Lung (tissue), 12 donors: Measurements from ENCODE around the gene RTP5. TPM values are rescaled to one million over a fixed set of nuclear protein-coding genes. Genes with fewer than 3 reads are reported as not detected.

Experiments
- ATAC-seq: fragments of 200-7000 bp; cut with Tn5 transposase; one replicate; pipeline ENCODE4 v1.9.1; 2020; ENCODE audit warnings: moderate number of reproducible peaks; ENCODE audit not compliant: insufficient read depth, low FRiP score
- DNase-seq, 3 donors: peaks; one replicate each; pipeline ENCODE4 v3.0.0-alpha.2; 2013 to 2017
- H3K27ac ChIP-seq, 2 donors: one replicate each; pipeline ENCODE4 v1.5.1; 2013; ENCODE audit warnings: mild to moderate bottlenecking in 2 of 2, moderate library complexity in 2 of 2, control low read depth in 1 of 2, inconsistent platforms in 1 of 2, low read depth in 1 of 2, low read length in 1 of 2
- H3K27me3 ChIP-seq, 3 donors: one replicate each; pipeline ENCODE4 v1.5.1; 2013; ENCODE audit warnings: low read length in 2 of 3; ENCODE audit not compliant: control insufficient read depth in 3 of 3, insufficient read depth in 3 of 3
- H3K36me3 ChIP-seq, 4 donors: one replicate each; pipeline ENCODE4 v1.5.1; 2013; ENCODE audit warnings: low read length in 4 of 4, mild to moderate bottlenecking in 1 of 4, moderate library complexity in 1 of 4; ENCODE audit not compliant: control insufficient read depth in 4 of 4, insufficient read depth in 4 of 4
- H3K4me1 ChIP-seq, 5 donors: one replicate each; pipeline ENCODE4 v1.5.1; 2013; ENCODE audit warnings: low read length in 5 of 5, mild to moderate bottlenecking in 2 of 5, moderate library complexity in 1 of 5; ENCODE audit not compliant: control insufficient read depth in 5 of 5, insufficient read depth in 5 of 5
- H3K4me3 ChIP-seq: one replicate; pipeline ENCODE4 v1.5.1; 2013; ENCODE audit warnings: mild to moderate bottlenecking, control low read depth, moderate library complexity
- H3K9ac ChIP-seq, 2 donors: one replicate each; pipeline ENCODE4 v1.5.1; 2013; ENCODE audit warnings: low read length in 2 of 2, control low read depth in 1 of 2; ENCODE audit not compliant: insufficient read depth in 1 of 2
- H3K9me3 ChIP-seq, 4 donors: one replicate each; pipeline ENCODE4 v1.5.1; 2013; ENCODE audit warnings: low read length in 3 of 4, mild to moderate bottlenecking in 1 of 4, moderate library complexity in 1 of 4; ENCODE audit not compliant: control insufficient read depth in 4 of 4, insufficient read depth in 3 of 4
- CTCF ChIP-seq: IDR thresholded peaks from 2 replicates; pipeline ENCODE4 v1.5.1; 2012; ENCODE audit warnings: mild to moderate bottlenecking; ENCODE audit errors: control extremely low read depth, extremely low read depth
- WGBS, 2 donors: extraction: QIAGEN DNeasy Blood & Tissue Kit; methylation state at CpG; one replicate each; pipeline ENCODE4 v1.1.7; 2013; 5-methylcytosine and 5-hydroxymethylcytosine counted together
- polyA plus RNA-seq, 2 donors: library from polyadenylated mRNA; stranded (reverse); fragments of 200-250 nt; gene quantifications; one replicate each; pipeline ENCODE4 v1.2.1, GENCODE V29; 2013
- total RNA-seq, 2 donors: library from RNA; depleted of rRNA in 1 of 2; stranded (reverse); fragments of >200 nt in 1 of 2; gene quantifications; one replicate each; pipeline ENCODE4 v1.2.1, GENCODE V29; 2014 to 2021
- donor health status: control.
- donor health status: control.
- donor health status: Bipolar disorder and iron deficiency.
- donor health status: healthy.
- donor health status: DM: yes; HTN: yes; CAD: no.

Gene RTP5
- total and polyA plus RNA-seq, 4 donors = 0.08 to 0.13 (median 0.09) TPM; not detected in 1

DNA sequence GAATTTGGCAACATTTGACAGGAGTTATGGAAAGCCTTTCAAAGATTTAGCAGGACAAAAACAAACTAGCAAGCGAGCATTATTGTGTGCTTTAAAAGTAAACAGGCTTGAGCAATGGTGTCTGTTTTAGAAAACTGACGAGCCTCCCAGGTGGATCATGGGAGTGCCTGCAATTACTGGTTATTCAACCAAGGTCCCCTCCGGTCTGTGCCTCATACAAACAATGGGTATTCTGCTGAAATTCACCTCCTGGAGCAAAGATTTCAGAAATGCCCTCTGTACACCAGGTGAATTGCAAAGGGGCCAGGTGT lies 22.4 kb downstream of the RTP5 start:
- H3K9ac ChIP-seq = no peak overlapping the region
- no peaks in the 10 kb centered on the region for H3K27me3 ChIP-seq
- no peaks in the 10 kb centered on the region for H3K36me3 ChIP-seq
- H3K4me1 ChIP-seq = peaks cover 0 to 7% (median 0%) of the 10 kb centered on the region in 5 donors
- WGBS, 2 donors = 84 to 88% methylated on average over 3 of the region's 3 CpGs
- peaks cover 0 to 2% (median 0%) of the 10 kb centered on the region in 4 donors for H3K9me3 ChIP-seq
- ATAC-seq (no peak), DNase-seq (no peak)
- H3K27ac ChIP-seq = no peak overlapping the region
- no peak for TF ChIP-seq CTCF
- H3K4me3 ChIP-seq = no peak overlapping the region

DNA sequence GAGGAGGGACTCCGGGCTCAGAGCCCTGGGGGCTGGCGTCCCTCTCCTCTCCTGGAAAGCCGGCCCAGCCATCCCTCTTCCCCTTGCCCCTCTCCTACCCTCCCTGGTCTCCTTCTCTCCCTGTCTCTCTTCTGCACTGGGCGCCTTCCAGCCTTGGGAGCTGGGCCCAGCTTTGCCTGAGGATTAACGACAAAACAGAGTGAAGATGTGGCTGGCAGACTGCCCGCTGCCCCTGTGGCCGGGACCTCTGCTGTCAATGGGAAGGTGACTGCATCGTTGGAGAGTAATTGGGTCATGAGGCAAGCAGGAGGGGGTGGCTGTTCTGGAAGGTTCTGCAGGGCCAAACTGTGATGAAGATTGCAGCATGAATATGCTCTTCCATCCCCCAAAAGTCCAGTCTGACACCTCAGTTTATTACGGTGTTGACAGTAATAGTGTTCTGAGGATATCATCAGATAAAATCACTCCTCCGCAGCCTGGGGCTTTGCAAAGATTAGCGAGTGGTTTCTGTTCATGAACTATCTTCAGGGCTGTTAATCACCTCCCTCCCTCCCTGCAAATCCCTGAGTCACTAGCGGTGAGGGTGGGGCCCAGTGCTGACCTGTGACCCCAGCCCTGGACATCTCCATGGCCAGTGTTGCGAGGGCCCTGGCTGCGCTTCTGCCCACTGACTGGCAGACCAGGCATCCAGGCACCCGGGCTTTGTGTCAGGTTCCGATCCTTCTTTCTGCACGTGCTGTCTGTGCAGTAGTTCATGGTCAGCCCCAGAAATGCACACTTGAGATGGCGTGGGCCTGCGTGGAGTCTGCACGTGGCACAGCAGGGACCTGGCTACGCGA lies 23.0 kb downstream of the RTP5 start:
- peaks cover 0 to 7% (median 0%) of the 10 kb centered on the region in 5 donors for H3K4me1 ChIP-seq
- DNase-seq (no peak), ATAC-seq (no peak)
- no peak overlapping the region for H3K9ac ChIP-seq
- 81 to 87% methylated on average over 22 of the region's 22 CpGs for WGBS, 2 donors
- H3K27me3 ChIP-seq = no peaks in the 10 kb centered on the region
- TF ChIP-seq CTCF = no peak
- no peaks in the 10 kb centered on the region for H3K36me3 ChIP-seq
- no peak overlapping the region for H3K27ac ChIP-seq
- no peaks in the 10 kb centered on the region for H3K9me3 ChIP-seq
- H3K4me3 ChIP-seq = no peak overlapping the region

DNA sequence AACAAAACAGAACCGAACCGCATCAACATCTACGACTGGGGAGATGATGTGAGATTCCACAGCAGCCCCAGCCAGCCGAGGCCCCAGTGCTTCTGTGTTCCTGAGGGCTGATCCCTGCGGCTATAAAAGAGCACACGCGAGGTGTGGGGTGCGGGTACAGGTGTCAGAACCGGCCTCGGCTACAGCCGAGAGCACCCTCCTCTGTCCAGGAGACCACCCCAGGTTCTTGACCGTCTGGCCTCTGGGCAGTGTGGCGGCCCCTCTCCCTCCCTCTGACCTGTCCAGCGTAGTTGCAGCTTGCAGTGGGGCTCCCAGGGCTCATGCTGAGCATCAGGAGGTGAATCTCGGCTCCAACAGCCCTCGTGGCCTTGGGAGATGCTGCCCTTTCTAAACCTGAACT lies 23.7 kb downstream of the RTP5 start:
- Histone ChIP-seq H3K27ac (no peak overlapping the region), H3K36me3 (no peaks in the 10 kb centered on the region), H3K4me3 (no peak overlapping the region), H3K9ac (no peak overlapping the region), H3K9me3 (no peaks in the 10 kb centered on the region), H3K27me3 (no peaks in the 10 kb centered on the region), H3K4me1 (peaks cover 0 to 7% (median 0%) of the 10 kb centered on the region in 5 donors)
- no peak for TF ChIP-seq CTCF
- ATAC-seq = no peak
- WGBS, 2 donors = 90 to 93% methylated on average over 16 of the region's 16 CpGs
- DNase-seq = no peak
